Astrocyte of the spinal cord (primary cell): ENCODE results near the gene PRUNE1.

Experiments
- DNase-seq: peaks from one replicate; pipeline ENCODE4 v3.0.0; 2011; ENCODE audit warnings: low read depth, low spot score
- H3K4me3 ChIP-seq: 2 replicates; pipeline ENCODE4 v1.5.1; 2011; ENCODE audit warnings: low read depth, mild to moderate bottlenecking, low read length, moderate library complexity
- in situ Hi-C: cut with HindIII; loops from 2 replicates; pipeline ENCODE4 v1.10.0; 2017; ENCODE audit warnings: low sequenced_read_pairs
- TF ChIP-seq, protein P1 (sequence below): IDR thresholded peaks from 2 replicates; pipeline ENCODE4 v1.5.1; 2012; ENCODE audit warnings: low read depth, mild to moderate bottlenecking, low read length, inconsistent platforms

The PRUNE1 gene

DNA sequence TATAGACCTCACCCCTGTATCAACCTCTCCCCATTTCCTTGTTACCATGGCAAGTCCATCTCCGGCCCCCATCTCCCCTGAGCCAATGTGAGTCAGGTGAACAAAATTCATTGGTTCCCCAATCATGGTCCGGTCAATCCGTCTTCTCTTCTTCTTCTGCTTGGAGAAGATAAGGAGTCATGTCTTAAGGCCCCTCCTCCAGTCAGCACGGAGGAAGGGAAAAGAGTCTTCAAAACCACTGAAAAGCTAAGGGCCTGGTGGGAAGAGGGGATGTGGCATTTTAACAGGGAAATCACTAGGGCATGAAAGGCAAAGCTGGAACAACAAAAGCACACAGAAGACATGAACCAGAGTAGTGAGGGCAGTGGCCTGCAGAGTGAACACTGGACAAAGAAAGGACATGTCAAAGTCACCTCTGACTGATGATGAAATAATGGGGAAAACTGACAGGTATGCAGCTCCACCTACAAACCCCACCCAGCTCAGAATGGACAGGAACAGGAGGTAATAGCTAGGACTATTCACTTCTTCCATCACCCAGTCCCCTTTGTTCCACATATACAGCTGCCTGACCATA is 46.8 kb downstream of the PRUNE1 start:
- DNase-seq, result no peak
- TF ChIP-seq, protein P1, sequence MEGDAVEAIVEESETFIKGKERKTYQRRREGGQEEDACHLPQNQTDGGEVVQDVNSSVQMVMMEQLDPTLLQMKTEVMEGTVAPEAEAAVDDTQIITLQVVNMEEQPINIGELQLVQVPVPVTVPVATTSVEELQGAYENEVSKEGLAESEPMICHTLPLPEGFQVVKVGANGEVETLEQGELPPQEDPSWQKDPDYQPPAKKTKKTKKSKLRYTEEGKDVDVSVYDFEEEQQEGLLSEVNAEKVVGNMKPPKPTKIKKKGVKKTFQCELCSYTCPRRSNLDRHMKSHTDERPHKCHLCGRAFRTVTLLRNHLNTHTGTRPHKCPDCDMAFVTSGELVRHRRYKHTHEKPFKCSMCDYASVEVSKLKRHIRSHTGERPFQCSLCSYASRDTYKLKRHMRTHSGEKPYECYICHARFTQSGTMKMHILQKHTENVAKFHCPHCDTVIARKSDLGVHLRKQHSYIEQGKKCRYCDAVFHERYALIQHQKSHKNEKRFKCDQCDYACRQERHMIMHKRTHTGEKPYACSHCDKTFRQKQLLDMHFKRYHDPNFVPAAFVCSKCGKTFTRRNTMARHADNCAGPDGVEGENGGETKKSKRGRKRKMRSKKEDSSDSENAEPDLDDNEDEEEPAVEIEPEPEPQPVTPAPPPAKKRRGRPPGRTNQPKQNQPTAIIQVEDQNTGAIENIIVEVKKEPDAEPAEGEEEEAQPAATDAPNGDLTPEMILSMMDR, result no peak
- in situ Hi-C loops, result no loop called here
- no peak overlapping the region for H3K4me3 ChIP-seq

DNA sequence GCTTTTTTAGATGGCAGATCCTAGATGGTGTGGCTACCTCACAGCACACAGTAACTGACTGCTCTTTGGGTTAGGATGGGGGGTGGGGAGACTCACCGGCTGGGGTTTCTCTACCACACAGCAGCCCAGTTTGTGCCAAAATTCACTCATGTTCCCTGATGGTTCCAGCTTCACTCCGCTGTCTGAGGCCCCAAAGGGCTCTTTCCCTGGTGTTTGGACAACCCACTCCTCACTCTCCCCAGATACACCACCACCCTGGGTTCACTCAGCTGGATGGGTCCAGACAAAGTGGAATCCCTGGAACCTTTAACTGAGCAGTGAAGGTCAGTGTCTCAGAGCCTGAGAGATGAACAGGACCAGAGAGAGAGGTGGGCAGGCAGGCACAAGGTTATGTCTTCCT is 47.3 kb downstream of the PRUNE1 start:
- in situ Hi-C loops, result no loop called here
- TF ChIP-seq, protein P1, result no peak
- no peak overlapping the region for H3K4me3 ChIP-seq
- no peak for DNase-seq

DNA sequence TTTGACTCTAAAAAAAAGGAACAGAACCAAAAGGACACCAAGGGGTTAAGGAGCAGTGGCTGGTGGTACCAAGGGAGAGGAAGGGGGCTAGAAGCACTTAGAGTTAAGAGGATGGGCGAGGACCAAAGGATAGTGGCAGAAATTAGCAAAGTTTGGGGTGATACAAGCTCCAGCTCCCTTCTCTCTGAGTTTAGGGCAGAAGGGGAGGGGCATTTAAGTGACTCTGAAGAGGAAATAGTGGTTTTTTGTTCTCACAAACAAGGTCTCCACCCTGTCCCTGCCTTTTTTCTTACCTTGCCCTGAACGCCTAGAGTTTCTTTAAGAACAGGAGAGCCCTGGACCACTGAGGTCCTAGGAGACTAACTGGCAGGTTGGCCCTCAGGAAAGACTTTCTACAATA is 47.9 kb downstream of the PRUNE1 start:
- in situ Hi-C loops, result no loop called here
- H3K4me3 ChIP-seq, result no peak overlapping the region
- no peak for DNase-seq
- TF ChIP-seq, protein P1, result no peak

DNA sequence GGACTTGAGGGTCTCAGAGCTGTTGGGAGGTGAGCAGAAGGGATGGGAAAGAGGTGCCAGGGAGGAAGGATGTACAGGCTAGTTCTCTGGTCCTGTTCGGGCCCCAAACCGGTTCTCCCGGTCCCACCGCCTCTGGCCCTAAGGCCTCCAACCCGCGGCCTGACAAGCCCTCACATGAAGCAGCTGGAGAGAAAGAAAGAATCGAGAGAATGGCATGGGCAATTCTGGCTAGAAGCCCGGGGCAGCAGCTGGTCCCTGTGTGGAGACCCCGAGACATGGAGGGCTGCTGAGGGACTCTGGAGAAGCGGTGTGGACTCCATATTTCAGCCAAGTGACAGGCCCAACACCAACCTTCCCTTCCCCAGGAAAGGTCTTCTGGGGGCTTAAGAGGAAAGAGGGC is 50.4 kb downstream of the PRUNE1 start:
- no peak for DNase-seq
- in situ Hi-C loops, result no loop called here
- TF ChIP-seq, protein P1, result no peak
- peak overlapping the region; percentile 86 for H3K4me3 ChIP-seq

DNA sequence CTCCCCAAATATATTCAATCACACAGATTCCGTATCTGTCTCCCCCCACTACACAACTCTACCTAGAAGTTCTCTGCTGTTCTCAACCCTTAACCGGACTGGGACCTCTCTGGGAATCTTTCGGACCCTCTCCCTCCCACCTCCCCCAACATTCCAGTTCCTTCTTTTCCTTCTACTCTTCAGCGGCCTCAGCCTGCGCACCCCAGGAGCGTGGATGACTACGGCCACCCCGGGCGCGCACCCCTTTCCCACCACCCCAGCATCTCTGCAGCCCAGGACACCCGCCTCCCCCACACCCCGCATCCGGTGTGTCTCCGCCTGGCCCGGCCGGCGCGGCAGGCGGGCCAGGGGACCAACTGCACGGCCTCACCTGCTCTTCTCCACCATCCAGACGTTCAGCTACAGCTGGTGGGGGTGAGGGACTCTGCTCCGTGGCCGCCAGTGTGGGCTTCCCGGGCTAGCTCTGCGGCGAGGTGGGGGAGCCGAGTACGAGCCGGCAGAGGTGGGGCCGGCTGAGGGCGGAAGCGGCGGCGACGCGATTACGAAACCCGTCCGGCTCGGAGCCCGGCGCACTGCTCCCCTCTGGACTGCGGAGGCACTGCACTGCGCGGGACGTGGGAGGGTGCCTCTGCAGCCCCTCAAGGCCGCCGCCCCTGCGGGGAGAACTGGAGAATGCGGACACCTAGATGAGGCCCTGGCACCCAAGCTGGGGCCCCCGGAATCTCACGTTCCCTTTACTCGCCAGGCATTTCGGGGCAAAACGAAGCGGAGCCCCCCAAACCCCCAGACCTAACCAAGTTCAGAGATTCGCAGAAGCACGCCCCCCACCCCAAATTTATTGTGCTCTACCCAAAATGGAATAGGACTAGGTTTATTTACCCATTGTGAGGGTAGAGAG is 51.1 kb downstream of the PRUNE1 start, which contains the start of gene CDC42SE1:
CDC42SE1 (minus strand) TSS at position 514 of the 898 bp plus-strand sequence. CDS start 3,892 bp downstream, outside the sequence.
- TF ChIP-seq, protein P1, result peak; percentile 82
- peak within 1 kb of the TSS; percentile 86 for H3K4me3 ChIP-seq
- DNase-seq, result peak; percentile 83
- in situ Hi-C loops, result no loop called here

- peak; percentile 87 for DNase-seq
- TF ChIP-seq, protein P1, result no peak
- peak within 1 kb of the TSS; percentile 86 for H3K4me3 ChIP-seq
- in situ Hi-C loops, result no loop called here
Measured at GRCh38 chr1:151060007-151060656, 51.9 kb downstream of the PRUNE1 start, which contains the start of gene MLLT11. Gene MLLT11, plus strand, starts transcription at chr1:151060397. Its CDS starts 6,828 bp downstream, at chr1:151067225.
